NCI-H446 (cell line): Measurements from ENCODE around the gene GAS1.

Source experiments
- DNase-seq, 2 experiments: peaks; one replicate each; lab custom pipeline; 2025; lab: John Stamatoyannopoulos, UW

The GAS1 gene

GRCh38 chr9:86921151-86921923 is 26.0 kb downstream of the GAS1 start:
- DNase-seq: no peak

DNA sequence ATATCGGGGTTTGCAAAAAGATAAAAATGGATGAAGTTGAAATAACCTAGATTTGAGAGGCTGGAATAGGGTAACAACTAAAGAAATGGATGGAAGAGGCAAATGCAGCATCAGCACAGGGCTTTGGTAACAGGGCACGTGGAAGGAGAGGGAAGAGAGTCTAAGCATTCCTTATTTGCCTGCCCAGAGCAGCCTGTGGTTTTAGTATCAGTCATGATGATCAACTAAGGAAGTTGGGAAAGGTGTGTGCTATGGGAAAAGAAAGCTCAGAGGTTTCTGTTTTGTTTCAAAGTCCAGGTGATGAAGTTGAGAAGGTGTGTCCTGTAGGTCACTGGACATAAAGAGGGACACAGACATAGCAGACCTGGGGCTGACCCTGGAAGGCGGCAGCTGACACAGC is 28.8 kb downstream of the GAS1 start:
- no peak for DNase-seq

DNA sequence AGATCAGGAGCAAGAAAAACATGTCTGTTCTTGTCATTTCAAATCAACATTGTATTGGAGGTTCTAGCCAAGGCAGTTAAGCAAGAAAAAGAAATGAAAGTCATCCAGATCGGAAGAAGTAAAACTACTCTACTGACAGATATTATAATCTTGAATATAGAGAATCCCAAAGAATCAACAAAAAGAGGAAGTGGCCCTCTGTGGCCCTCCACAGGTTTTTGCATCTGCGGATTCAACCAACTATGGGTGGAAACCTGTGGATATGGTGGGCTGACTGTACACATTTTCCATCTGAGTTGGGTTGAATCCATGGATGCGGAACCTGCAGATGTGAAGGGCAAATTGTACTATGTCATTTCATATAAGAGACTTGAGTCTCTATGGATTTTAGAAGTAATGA is 35.1 kb downstream of the GAS1 start:
- DNase-seq: no peak

GRCh38 chr9:86909388-86909787 is 37.9 kb downstream of the GAS1 start:
- DNase-seq: no peak

GRCh38 chr9:86908261-86908660 is 39.0 kb downstream of the GAS1 start:
- DNase-seq: no peak

- DNase-seq: no peak
Measured at GRCh38 chr9:86907346-86907745, 40.0 kb downstream of the GAS1 start.

DNA sequence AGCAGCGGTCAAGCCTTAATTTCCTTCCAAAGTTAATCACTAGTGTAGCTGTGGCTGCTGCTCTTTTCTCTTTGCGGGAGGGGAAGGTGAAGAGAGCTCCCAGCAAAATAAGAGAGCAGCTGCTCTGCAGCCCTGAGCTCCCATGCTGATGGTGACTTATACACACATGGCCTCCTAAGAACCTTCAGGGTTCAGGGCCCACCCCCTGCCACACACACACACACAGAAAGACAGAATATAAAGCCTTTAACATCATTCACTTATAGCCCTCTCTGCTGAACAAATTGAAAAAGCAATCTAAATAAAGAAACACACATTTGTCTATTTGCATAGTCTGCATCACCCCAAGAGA is 43.6 kb downstream of the GAS1 start:
- no peak for DNase-seq

GRCh38 chr9:86902991-86903733 is 44.1 kb downstream of the GAS1 start:
- DNase-seq: no peak

- no peak for DNase-seq
Measured at GRCh38 chr9:86902586-86902985, 44.7 kb downstream of the GAS1 start.

GRCh38 chr9:86902176-86902575 is 45.1 kb downstream of the GAS1 start:
- DNase-seq: no peak

GRCh38 chr9:86901511-86901910 is 45.8 kb downstream of the GAS1 start:
- DNase-seq: no peak
